CD8-positive, alpha-beta memory T cell (primary cell): ENCODE results near the gene PLA2G2A. TPM values are rescaled to one million over a fixed set of nuclear protein-coding genes. Genes with fewer than 3 reads are reported as not detected.

Source experiments
- CTCF ChIA-PET: fragments of 350-600 bp; sonication (Branson Sonifier 250); formaldehyde crosslinking; loops from one replicate; lab custom pipeline; 2021; ENCODE audit warnings: antibody characterized with exemption; lab: Charles Lee
- POLR2A ChIA-PET: fragments of 350-600 bp; sonication (Branson Sonifier 250); formaldehyde crosslinking; loops from one replicate; lab custom pipeline; 2021; ENCODE audit warnings: antibody characterized with exemption; lab: Charles Lee
- DNase-seq, 5 donors: peaks; one replicate each; pipeline versions ENCODE4 v3.0.0 to v3.0.0-alpha.2; 2020 to 2022; ENCODE audit warnings: mixed read lengths in 1 of 5
- H3K27ac ChIP-seq: one replicate; pipeline ENCODE4 v1.7.0; 2013; ENCODE audit warnings: low read depth, mild to moderate bottlenecking, low read length, moderate library complexity
- H3K27me3 ChIP-seq: 2 replicates; pipeline ENCODE4 v1.7.0; 2013; ENCODE audit warnings: low read length, mild to moderate bottlenecking; ENCODE audit not compliant: insufficient read depth, poor library complexity, severe bottlenecking
- H3K36me3 ChIP-seq: 2 replicates; pipeline ENCODE4 v1.7.0; 2013; ENCODE audit warnings: mild to moderate bottlenecking, low read length, moderate library complexity; ENCODE audit not compliant: insufficient read depth
- H3K4me1 ChIP-seq: 2 replicates; pipeline ENCODE4 v1.7.0; 2013; ENCODE audit warnings: mild to moderate bottlenecking, low read length, moderate library complexity; ENCODE audit not compliant: insufficient read depth
- H3K4me3 ChIP-seq: 2 replicates; pipeline ENCODE4 v1.7.0; 2013; ENCODE audit warnings: mild to moderate bottlenecking, low read length
- H3K9me3 ChIP-seq: 2 replicates; pipeline ENCODE4 v1.7.0; 2013; ENCODE audit warnings: mild to moderate bottlenecking, low read length
- H3K27ac Mint-ChIP-seq, 8 donors: one replicate each; pipeline ENCODE4 v1.8.0; 2020 to 2021; ENCODE audit warnings: mixed read lengths in 8 of 8, mild to moderate bottlenecking in 6 of 8, inconsistent platforms in 3 of 8, moderate library complexity in 3 of 8
- H3K27me3 Mint-ChIP-seq, 2 donors: one replicate each; pipeline ENCODE4 v1.8.0; 2020 to 2021; ENCODE audit warnings: mixed read lengths in 2 of 2, mild to moderate bottlenecking in 1 of 2, moderate library complexity in 1 of 2
- H3K36me3 Mint-ChIP-seq, 3 donors: one replicate each; pipeline ENCODE4 v1.8.0; 2020 to 2021; ENCODE audit warnings: mixed read lengths in 3 of 3, inconsistent platforms in 1 of 3, mild to moderate bottlenecking in 1 of 3
- H3K4me1 Mint-ChIP-seq, 3 donors: one replicate each; pipeline ENCODE4 v1.8.0; 2020 to 2021; ENCODE audit warnings: mixed read lengths in 3 of 3, inconsistent platforms in 1 of 3, mild to moderate bottlenecking in 1 of 3
- H3K4me3 Mint-ChIP-seq, 7 donors: one replicate each; pipeline ENCODE4 v1.8.0; 2020 to 2021; ENCODE audit warnings: mixed read lengths in 7 of 7, mild to moderate bottlenecking in 6 of 7, moderate library complexity in 4 of 7, inconsistent platforms in 2 of 7
- H3K9me3 Mint-ChIP-seq, 5 donors: one replicate each; pipeline ENCODE4 v1.8.0; 2020 to 2022; ENCODE audit warnings: mixed read lengths in 5 of 5, mild to moderate bottlenecking in 3 of 5, moderate library complexity in 2 of 5, inconsistent platforms in 1 of 5
- polyA plus RNA-seq: library from polyadenylated mRNA; unstranded; fragments of 300-500 nt; fragmentation: Illumina TruSeq; gene quantifications from one replicate; pipeline ENCODE4 v1.2.3, GENCODE V29; 2021
- total RNA-seq, 2 experiments: library from RNA; stranded (reverse); gene quantifications; one replicate each; pipeline ENCODE4 v1.2.3, GENCODE V29; 2021

Gene PLA2G2A, protein sequence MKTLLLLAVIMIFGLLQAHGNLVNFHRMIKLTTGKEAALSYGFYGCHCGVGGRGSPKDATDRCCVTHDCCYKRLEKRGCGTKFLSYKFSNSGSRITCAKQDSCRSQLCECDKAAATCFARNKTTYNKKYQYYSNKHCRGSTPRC
- total RNA-seq, result not detected
- not detected for polyA plus RNA-seq

DNA sequence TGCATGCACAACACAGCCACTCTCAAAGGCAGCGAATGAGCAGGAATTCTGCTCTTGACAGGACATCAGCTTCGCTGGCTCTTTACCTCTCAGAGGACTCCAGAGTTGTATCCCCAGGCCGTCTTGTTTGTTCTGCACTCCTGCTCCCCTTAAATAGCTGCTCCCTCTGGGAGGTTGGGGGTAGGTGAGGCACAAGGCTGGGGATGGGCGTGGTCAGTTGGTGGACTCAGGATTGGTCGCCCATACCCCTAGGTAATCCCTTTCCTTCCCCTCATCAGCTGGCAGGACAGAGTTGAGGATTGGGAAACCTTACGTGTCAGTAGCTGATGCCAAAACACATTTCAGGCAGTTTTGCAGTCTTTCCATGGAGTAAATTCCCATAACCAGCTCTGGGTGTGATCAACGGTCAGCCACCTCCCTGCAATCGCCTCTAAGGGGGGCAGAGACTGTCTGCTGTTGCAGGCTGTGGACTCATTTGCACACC, at the start of gene PLA2G2A:
Gene PLA2G2A, minus strand, starts transcription at position 125 of the 484 bp plus-strand sequence. CDS start 845 bp downstream, outside the sequence.
- Mint-ChIP-seq H3K36me3 (no peaks in the 10 kb centered on the region), H3K27me3 (peaks cover 14 to 34% of the 10 kb centered on the region in 2 donors), H3K9me3 (no peaks in the 10 kb centered on the region), H3K4me1 (no peaks in the 10 kb centered on the region), H3K4me3 (no peak within 1 kb of the TSS), H3K27ac (no peak within 1 kb of the TSS)
- Histone ChIP-seq H3K9me3 (no peaks in the 10 kb centered on the region), H3K36me3 (no peaks in the 10 kb centered on the region), H3K4me1 (no peaks in the 10 kb centered on the region), H3K27ac (no peak within 1 kb of the TSS), H3K4me3 (no peak within 1 kb of the TSS), H3K27me3 (no peaks in the 10 kb centered on the region)
- no peak for DNase-seq
- ChIA-PET POLR2A (no interaction called here), CTCF (no interaction called here)

DNA sequence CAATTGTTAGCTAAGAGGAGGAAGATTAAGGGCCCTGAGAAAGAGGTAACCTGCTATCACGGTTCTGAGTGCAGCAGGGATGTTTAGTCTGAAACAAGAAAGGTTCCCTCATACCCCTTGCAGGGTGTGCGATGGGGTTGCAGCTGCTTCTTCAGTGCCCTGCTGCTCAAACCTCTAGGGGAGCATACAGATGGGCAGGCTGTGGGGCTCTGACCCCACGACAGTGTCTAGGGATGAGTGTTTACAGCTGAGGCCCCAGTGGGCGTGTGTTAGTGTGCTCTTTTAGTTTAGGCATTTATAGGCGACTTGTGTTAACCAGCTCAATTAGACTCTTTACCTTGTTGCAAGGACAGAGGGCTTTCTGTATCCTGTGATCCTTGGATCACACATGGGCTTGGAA, 49.3 kb upstream of the PLA2G2A start:
- no peak overlapping the region for H3K27ac Mint-ChIP-seq
- H3K9me3 ChIP-seq, result no peaks in the 10 kb centered on the region
- CTCF ChIA-PET, result no interaction called here
- peaks cover 0 to 13% (median 0%) of the 10 kb centered on the region in 3 donors for H3K36me3 Mint-ChIP-seq
- no peak for DNase-seq
- H3K27me3 Mint-ChIP-seq, result peaks cover 35 to 46% of the 10 kb centered on the region in 2 donors
- no peaks in the 10 kb centered on the region for H3K4me1 ChIP-seq
- POLR2A ChIA-PET, result no interaction called here
- H3K4me3 ChIP-seq, result no peak overlapping the region
- no peaks in the 10 kb centered on the region for H3K4me1 Mint-ChIP-seq
- H3K36me3 ChIP-seq, result no peaks in the 10 kb centered on the region
- H3K9me3 Mint-ChIP-seq, result peaks cover 3 to 10% (median 6%) of the 10 kb centered on the region in 5 donors
- no peak overlapping the region for H3K27ac ChIP-seq
- H3K4me3 Mint-ChIP-seq, result no peak overlapping the region
- H3K27me3 ChIP-seq, result peaks cover 3% of the 10 kb centered on the region

DNA sequence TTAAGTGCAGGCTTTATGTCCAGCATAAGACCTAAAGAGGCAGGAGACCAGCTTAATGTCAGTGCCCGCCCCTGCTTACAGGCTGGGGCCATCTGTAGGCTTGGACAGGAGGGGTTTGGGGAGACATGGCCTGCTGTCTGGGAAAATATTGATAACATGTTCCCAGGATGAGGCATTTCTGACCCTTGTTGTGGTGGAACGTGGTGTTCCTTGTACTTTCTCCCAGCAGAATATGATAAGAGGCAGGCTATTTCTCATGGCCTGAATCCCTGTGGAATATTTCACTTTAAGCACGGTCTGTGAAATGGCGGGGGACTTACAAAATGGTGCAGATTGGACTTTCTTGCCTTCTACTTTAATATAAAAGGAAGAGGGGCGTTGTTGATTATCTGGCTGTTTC, 48.7 kb upstream of the PLA2G2A start:
- Mint-ChIP-seq H3K4me3 (no peak overlapping the region), H3K27ac (no peak overlapping the region), H3K27me3 (peaks cover 34 to 43% of the 10 kb centered on the region in 2 donors), H3K4me1 (no peaks in the 10 kb centered on the region), H3K36me3 (peaks cover 0 to 7% (median 0%) of the 10 kb centered on the region in 3 donors), H3K9me3 (peaks cover 0 to 8% (median 5%) of the 10 kb centered on the region in 5 donors)
- H3K27me3 ChIP-seq, result peaks cover 3% of the 10 kb centered on the region
- CTCF ChIA-PET, result no interaction called here
- H3K27ac ChIP-seq, result no peak overlapping the region
- H3K4me1 ChIP-seq, result no peaks in the 10 kb centered on the region
- POLR2A ChIA-PET, result no interaction called here
- H3K4me3 ChIP-seq, result no peak overlapping the region
- no peaks in the 10 kb centered on the region for H3K36me3 ChIP-seq
- H3K9me3 ChIP-seq, result no peaks in the 10 kb centered on the region
- DNase-seq, result no peak

DNA sequence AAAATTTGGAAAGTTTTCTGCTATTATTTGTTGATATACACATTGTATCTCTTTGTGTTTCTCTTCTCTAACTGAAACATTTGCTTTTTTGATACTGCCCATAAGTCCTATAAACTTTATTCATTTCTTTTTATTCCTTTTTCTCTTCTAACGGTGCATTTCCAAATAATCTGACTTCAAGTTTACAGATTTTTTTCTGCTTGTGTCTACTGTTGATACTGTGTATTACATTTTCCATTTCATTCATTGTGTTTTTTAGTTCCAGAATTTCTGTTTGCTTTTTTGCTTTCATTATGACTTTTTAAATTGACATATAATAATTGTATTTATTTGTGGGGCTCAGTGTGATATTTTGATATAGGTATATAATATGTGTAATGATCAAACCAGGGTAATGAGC, 38.3 kb upstream of the PLA2G2A start:
- ChIA-PET POLR2A (no interaction called here), CTCF (no interaction called here)
- Histone ChIP-seq H3K27ac (no peak overlapping the region), H3K36me3 (no peaks in the 10 kb centered on the region), H3K4me1 (no peaks in the 10 kb centered on the region), H3K4me3 (no peak overlapping the region), H3K27me3 (no peaks in the 10 kb centered on the region), H3K9me3 (no peaks in the 10 kb centered on the region)
- Mint-ChIP-seq H3K4me1 (no peaks in the 10 kb centered on the region), H3K4me3 (no peak overlapping the region), H3K27me3 (peaks cover 15 to 16% of the 10 kb centered on the region in 2 donors), H3K36me3 (peaks cover 0 to 20% (median 0%) of the 10 kb centered on the region in 3 donors), H3K9me3 (peaks cover 23 to 34% (median 27%) of the 10 kb centered on the region in 5 donors), H3K27ac (no peak overlapping the region)
- DNase-seq, result no peak

DNA sequence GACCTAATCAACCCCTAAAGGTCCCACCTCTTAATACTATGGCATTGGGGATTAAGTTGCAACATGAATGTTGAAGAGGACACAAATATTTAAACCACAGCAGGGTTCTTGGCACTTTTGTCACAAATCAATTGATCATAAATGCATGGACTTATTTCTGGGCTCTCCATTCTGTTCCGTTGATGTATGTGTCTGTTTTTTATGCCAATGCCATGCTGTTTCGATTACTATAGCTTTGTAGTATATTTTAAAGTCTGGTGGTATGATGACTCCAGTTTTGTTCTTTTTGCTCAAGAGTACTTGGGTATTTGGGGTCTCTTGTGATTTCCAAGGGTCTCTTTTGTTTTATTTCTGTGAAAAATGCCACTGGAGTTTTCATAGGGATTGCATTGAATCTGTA, 34.7 kb upstream of the PLA2G2A start:
- Mint-ChIP-seq H3K4me1 (no peaks in the 10 kb centered on the region), H3K36me3 (peaks cover 0 to 20% (median 0%) of the 10 kb centered on the region in 3 donors), H3K9me3 (peaks cover 20 to 31% (median 23%) of the 10 kb centered on the region in 5 donors), H3K27ac (no peak overlapping the region), H3K27me3 (peaks cover 14 to 24% of the 10 kb centered on the region in 2 donors), H3K4me3 (no peak overlapping the region)
- H3K27ac ChIP-seq, result no peak overlapping the region
- no peak for DNase-seq
- ChIA-PET POLR2A (no interaction called here), CTCF (no interaction called here)
- no peaks in the 10 kb centered on the region for H3K27me3 ChIP-seq
- no peaks in the 10 kb centered on the region for H3K9me3 ChIP-seq
- H3K4me1 ChIP-seq, result no peaks in the 10 kb centered on the region
- no peaks in the 10 kb centered on the region for H3K36me3 ChIP-seq
- H3K4me3 ChIP-seq, result no peak overlapping the region

DNA sequence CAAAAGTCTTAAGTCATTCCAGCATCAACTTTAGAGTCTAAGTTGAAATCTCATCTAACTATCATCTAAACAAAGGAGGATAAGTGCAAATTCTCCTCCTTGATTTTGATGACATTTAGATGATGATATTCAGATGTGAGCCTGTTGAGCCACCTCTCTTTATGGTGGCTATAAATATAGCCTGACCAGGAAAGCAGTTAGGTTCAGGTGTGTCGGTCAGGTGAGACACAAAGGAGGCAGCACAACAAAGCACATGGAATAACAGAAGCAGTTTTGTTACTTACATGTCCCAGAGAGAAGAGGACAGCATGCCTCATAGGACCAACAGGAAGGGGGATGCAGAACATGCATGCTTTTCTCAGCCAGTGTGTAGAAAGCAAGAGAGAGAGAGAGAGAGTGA, 30.6 kb upstream of the PLA2G2A start:
- Mint-ChIP-seq H3K4me1 (no peaks in the 10 kb centered on the region), H3K9me3 (peaks cover 0 to 11% (median 4%) of the 10 kb centered on the region in 5 donors), H3K27me3 (peaks cover 12 to 41% of the 10 kb centered on the region in 2 donors), H3K27ac (no peak overlapping the region), H3K36me3 (peaks cover 0 to 4% (median 0%) of the 10 kb centered on the region in 3 donors), H3K4me3 (no peak overlapping the region)
- no peaks in the 10 kb centered on the region for H3K9me3 ChIP-seq
- H3K36me3 ChIP-seq, result no peaks in the 10 kb centered on the region
- H3K4me3 ChIP-seq, result no peak overlapping the region
- ChIA-PET POLR2A (no interaction called here), CTCF (no interaction called here)
- DNase-seq, result no peak
- no peaks in the 10 kb centered on the region for H3K27me3 ChIP-seq
- no peaks in the 10 kb centered on the region for H3K4me1 ChIP-seq
- H3K27ac ChIP-seq, result no peak overlapping the region

DNA sequence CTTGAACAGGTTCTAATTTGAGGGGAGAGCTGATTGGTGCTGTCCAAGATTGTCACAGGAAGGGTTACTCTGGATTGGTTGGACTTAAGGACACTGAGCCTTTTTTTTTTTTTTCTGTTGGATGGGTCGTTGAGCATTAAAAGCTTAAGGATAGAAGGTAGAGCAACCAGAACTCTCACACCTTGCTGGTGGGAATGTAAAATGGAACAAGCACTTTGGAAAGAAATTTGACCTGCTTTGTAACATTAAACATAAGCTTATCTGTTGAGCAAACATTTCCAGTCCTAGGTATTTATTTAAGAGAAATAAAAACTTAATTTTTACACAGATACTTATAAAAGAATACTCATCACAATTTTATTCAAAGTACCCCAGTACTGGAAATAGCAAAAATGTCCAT, 29.8 kb upstream of the PLA2G2A start:
- H3K4me1 ChIP-seq, result no peaks in the 10 kb centered on the region
- no peaks in the 10 kb centered on the region for H3K4me1 Mint-ChIP-seq
- H3K9me3 ChIP-seq, result no peaks in the 10 kb centered on the region
- ChIA-PET CTCF (no interaction called here), POLR2A (no interaction called here)
- H3K4me3 Mint-ChIP-seq, result no peak overlapping the region
- H3K36me3 Mint-ChIP-seq, result peaks cover 0 to 2% (median 0%) of the 10 kb centered on the region in 3 donors
- H3K36me3 ChIP-seq, result no peaks in the 10 kb centered on the region
- no peak overlapping the region for H3K27ac ChIP-seq
- no peak for DNase-seq
- H3K27me3 ChIP-seq, result no peaks in the 10 kb centered on the region
- peaks cover 13 to 49% of the 10 kb centered on the region in 2 donors for H3K27me3 Mint-ChIP-seq
- peaks cover 0 to 6% (median 2%) of the 10 kb centered on the region in 5 donors for H3K9me3 Mint-ChIP-seq
- H3K4me3 ChIP-seq, result no peak overlapping the region
- no peak overlapping the region for H3K27ac Mint-ChIP-seq

DNA sequence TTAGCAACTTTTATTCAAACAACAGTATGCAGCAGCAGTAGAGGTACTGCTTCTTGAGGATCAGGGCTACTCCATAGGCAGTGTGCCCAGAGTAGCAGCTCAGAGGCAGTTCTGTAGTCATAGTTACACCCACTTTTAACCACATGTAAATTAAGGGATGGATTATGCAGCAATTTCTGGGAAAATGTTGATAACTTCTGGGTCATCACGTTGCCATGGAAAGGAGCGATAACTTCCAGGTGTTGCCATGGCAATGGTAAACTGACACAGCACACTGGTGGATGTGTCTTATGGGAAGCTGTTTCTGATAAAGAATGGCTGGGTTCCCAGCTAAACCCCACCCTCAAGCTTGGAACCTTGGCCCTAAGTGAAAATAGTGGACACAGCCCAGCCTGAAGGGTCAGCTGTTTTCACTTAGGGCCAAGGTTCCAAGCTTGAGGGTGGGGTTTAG, 29.0 kb upstream of the PLA2G2A start:
- Histone ChIP-seq H3K4me1 (no peaks in the 10 kb centered on the region), H3K27ac (no peak overlapping the region), H3K9me3 (no peaks in the 10 kb centered on the region), H3K27me3 (no peaks in the 10 kb centered on the region), H3K4me3 (no peak overlapping the region), H3K36me3 (no peaks in the 10 kb centered on the region)
- H3K4me1 Mint-ChIP-seq, result no peaks in the 10 kb centered on the region
- peaks cover 0 to 4% (median 1%) of the 10 kb centered on the region in 3 donors for H3K36me3 Mint-ChIP-seq
- peaks cover 13 to 55% of the 10 kb centered on the region in 2 donors for H3K27me3 Mint-ChIP-seq
- POLR2A ChIA-PET, result no interaction called here
- H3K9me3 Mint-ChIP-seq, result peaks cover 0 to 10% (median 4%) of the 10 kb centered on the region in 5 donors
- no peak overlapping the region for H3K4me3 Mint-ChIP-seq
- no peak for DNase-seq
- H3K27ac Mint-ChIP-seq, result no peak overlapping the region
- CTCF ChIA-PET, result no interaction called here
